Effector CD8-positive, alpha-beta T cell (primary cell): ENCODE results near the gene HGF.

Source experiments
- DNase-seq: peaks from one replicate; lab custom pipeline; 2025; lab: John Stamatoyannopoulos, UW

HGF gene

DNA sequence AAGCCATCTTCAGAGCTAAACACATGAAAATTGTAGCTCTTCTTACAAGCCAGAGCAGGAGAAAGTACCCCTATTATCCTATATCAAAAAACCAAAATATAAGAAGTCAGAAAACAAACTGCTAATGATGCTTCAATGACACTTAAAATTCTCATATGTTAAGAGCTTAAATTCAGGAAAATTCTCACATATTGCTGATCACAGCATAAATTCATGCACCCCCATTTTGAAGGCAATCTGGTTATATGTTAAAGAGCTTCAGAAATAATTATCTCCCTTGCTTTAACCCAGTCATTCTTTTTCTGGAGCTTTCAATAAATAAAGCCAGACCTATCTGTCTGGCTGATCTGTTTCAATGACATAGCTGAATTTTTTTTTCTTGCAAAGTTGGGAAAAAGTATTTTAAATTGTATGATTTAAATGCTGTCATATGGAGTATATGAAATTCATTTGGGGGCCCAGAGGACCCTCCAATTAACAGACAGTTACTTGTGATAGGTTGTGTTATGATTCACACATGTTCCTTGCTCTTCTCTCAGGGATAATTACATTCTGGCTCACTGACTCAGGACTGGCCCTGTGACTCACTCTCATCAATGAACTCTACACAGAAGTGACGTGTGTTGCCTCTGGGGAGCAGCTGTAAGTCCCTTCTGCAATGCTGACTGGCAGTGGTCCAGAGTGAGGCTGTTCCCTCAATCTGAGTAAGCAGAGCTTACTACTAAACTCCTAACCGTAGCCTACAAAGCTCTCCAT is 85.2 kb downstream of the HGF start:
- DNase-seq: no peak

DNA sequence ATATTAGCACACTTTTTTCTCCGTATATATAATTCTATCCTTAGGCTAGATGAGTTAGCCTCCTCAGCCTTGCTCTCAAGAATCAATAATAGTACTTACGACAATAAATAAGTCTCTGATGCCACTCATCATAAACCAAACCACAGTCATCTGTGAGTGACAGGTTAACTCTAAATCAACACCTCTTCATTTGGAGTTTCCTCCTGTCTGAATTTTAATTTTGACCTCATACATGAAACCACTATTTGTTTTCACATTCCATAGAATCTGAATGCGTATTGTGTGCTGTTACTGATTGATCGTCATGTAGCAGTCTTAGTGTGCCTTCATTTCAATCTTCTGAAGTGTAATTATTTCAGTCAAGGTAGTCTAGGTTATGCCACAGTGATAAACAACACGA is 85.8 kb downstream of the HGF start:
- DNase-seq: no peak

DNA sequence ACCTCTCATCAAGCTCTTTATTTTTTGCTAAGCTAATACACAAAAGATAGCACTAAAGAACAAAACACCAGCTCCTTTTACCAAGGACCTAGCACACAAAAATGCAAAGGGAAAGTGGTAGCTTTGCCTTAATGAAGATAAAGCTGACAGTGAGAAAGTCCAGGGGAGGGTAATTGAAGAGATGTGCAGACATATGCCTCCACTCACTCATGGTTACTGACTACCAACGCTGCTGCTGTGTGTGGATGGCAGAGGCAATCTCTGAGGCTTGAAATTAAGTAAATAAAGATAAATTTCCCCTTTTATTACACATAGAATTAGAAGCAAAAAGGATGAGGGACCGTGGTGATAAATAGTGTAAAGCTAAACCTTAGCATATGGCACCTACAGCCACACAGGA is 87.0 kb downstream of the HGF start:
- DNase-seq: no peak

DNA sequence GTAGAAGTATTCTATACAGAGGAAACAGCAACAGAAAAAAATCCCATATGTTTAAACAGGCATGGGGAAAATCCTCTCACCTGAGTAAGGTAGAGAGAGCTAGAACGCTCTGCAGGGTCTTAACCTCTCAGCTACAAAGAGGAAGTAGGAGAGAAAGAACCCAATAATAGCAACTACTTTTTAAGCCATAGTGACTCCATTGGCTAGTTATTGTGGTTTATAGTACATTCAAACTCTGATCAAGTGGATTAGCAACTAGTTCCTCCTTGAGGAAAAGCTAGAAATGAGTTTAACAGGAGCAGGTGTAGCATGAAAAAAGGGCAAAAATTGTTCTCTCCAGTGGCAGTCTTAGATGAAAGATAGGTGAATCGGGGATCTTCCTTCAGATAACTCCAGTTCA is 89.7 kb downstream of the HGF start:
- no peak for DNase-seq

GRCh38 chr7:81676813-81677212 is 93.0 kb downstream of the HGF start:
- DNase-seq: no peak

DNA sequence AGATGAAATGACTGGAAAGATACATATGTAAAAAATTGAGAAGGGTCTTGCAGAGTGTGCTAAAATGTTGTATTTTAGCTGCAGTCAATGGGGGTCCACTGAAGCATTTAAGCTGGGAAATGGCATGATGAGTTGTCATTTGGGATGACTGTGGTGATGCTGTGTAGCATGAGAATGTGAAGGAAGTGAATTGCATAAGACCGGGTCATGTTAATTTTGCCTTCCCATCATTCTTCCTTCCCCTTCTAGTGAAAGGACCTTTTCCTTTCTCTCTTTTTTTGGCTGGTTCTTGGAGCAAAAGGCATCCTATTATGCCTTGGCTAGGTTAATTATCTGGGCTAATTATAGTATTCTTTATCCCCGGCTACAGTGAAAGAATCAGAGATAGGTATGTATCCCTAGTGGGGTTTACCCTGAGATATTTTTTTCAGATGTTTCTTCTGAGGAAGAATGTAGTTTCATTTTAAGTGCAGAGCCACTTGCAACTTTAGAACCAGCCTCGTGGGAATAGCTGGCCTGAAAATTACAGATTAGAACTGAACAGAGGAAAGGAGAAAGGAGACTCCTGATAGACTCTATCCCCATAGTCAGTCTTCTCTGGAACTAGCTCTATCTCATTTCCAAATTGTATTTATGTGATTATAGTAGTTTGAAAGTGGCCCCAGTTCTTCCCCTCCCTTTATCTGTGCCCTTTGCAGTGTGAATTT is 93.6 kb downstream of the HGF start:
- DNase-seq: no peak

DNA sequence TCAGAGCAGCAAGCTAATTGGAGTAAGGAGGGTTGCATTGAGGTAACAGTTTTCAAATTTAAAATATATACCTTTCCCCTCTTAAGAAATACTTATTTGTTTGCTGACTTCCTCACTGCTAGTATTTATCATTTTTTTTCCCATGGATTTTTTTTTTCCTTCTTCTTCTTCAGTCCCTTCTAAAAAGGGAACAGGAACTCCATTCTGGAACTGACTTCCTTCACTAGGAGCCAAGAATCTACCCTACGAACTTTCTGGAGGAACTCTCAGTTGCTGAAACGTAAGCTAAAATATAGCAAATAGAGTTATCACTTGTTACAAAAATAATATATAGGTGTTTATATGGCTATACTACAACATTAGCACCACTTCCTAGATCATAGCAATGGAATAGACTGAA is 95.4 kb downstream of the HGF start:
- DNase-seq: no peak

DNA sequence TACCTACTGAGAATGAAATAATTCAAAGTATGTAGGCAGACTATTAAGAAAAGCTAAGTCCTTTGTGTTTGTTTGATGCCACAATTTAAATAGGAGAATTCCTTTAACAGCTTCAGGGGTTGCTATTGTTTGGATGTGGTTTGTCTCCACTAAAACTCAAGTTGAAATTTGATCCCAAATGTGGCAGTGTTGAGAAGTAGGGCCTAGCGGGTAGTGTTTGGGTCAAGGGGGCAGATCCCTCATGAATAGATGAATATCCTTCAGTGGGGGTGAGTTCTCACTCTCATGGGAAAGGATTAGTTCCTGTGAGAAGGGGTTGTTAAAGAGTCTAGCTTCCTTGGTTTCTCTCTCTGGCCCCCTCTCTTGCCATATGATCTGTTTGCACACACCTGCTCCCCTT is 97.0 kb downstream of the HGF start:
- no peak for DNase-seq

- no peak for DNase-seq
Measured at GRCh38 chr7:81669476-81670105, 100.3 kb downstream of the HGF start.

DNA sequence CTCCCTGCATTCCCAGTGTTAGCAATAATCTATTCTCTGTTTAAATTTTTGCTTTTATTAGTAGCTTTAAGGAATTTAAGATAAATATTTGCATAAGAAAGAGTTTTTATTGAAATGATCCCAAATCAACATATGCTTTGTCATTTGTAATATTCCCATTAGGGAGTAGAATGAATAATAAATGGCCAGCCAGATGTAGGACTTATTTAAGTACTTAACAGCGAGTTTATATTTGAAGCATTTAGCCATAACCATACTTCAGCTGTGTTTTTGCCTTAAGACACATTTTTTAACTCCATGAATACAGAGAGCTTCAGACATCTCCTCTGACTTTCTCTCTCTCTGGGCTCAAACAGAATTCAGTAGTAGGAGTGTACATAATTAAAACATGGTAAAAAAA is 103.6 kb downstream of the HGF start:
- DNase-seq: no peak

GRCh38 chr7:81665236-81665635 is 104.6 kb downstream of the HGF start:
- DNase-seq: no peak

GRCh38 chr7:81664304-81664703 is 105.5 kb downstream of the HGF start:
- DNase-seq: no peak

GRCh38 chr7:81662531-81662930 is 107.3 kb downstream of the HGF start:
- DNase-seq: no peak

- no peak for DNase-seq
Measured at GRCh38 chr7:81659697-81660395, 110.0 kb downstream of the HGF start.

GRCh38 chr7:81657551-81657950 is 112.3 kb downstream of the HGF start:
- DNase-seq: no peak

DNA sequence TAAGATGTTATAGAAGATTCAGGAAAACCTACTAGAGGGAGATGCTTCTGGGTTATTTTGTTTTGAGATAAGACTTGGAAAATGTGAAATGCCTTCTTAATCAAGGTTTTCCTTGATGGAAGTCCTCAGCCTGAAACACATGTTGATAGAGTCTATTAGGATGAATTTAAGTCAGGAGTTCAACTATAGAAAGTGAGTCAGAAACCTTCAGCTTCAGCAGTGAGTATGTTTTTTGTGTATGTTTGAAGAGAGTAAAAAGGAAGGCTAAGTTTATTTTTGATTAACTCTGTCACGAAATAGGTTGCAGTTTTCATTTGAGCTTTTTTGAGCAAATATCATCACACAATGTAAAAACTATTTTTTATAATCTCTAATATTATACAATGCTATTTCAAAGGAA is 114.6 kb downstream of the HGF start:
- no peak for DNase-seq

DNA sequence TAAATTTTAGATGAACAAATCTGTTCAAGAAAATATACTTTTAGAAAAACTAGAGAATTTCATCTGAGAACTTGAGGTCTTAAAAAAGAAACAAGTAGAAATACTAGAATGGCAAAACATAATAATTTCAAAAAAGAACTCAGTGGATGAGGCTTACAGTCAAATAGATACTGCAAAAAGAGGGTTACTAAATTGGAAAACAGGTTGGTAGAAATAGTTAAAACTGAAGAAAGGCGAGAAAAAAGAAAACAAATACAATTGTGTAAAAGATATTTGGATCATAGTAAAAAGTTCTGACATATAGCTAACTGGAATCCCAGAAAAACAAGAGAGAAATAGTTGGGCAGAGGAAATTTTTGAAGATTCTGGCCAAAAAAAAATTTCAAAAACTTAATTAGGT is 117.6 kb downstream of the HGF start:
- no peak for DNase-seq
